ENCODE data around the gene IARS2.

- TF ChIP-seq CTCF (IDR thresholded peaks at IDR 0.05; ENCODE audit: poor library complexity), result no peak
- TF ChIP-seq EZH2phosphoT487 (IDR thresholded peaks at IDR 0.05; ENCODE audit: low read depth, severe bottlenecking, unreplicated experiment), result no peak
- TF ChIP-seq EZH2 (IDR thresholded peaks at IDR 0.05; ENCODE audit: borderline replicate concordance), result no peak
These were observed 48.4 kb upstream of the IARS2 start for GRCh38 chr1:220045356-220046051.

All from hepatocyte (in vitro differentiated cells).